Stomach (tissue), 4 donors: ENCODE measurements around the gene ZFAND5.
A peak's percentile ranks its signal among the peaks of the same experiment; 100 is the strongest.

Experiments used
- CTCF ChIP-seq, 7 experiments: fragments of 450-650 bp in 4 of 7; fragments of 200-600 bp in 3 of 7; sonication (generic) in 3 of 7; IDR thresholded peaks; one replicate each; pipeline ENCODE4 v1.5.1; 2016 to 2019; ENCODE audit warnings: antibody characterized with exemption in 7 of 7, control low read depth in 2 of 7, mild to moderate bottlenecking in 1 of 7
- EP300 ChIP-seq: sonication (generic); formaldehyde crosslinking; IDR thresholded peaks from one replicate; pipeline ENCODE4 v1.6.1; 2017; ENCODE audit warnings: antibody characterized with exemption
- POLR2A ChIP-seq, 4 donors: fragments of 450-650 bp; IDR thresholded peaks; one replicate each; pipeline ENCODE4 v1.6.1; 2016; ENCODE audit warnings: antibody characterized with exemption in 4 of 4, control low read depth in 2 of 4, mild to moderate bottlenecking in 1 of 4, moderate library complexity in 1 of 4
- POLR2AphosphoS5 ChIP-seq, 3 donors: sonication (generic); formaldehyde crosslinking; IDR thresholded peaks; one replicate each; pipeline ENCODE4 v1.6.1; 2016; ENCODE audit warnings: antibody characterized with exemption in 3 of 3

GRCh38 chr9:72364679-72365524 lies at the start of gene ZFAND5:
- no peak for TF ChIP-seq CTCF (IDR thresholded peaks at IDR 0.05)
- TF ChIP-seq POLR2A (IDR thresholded peaks at IDR 0.05) = peak in 2 of 4 donors; percentile 90 to 92
- peak; percentile 43 for TF ChIP-seq EP300
- TF ChIP-seq POLR2AphosphoS5 (IDR thresholded peaks at IDR 0.05) = peak; percentile 99 to 100 (median 100)
